Cortex of kidney (tissue), 1 donor: Measurements from ENCODE around the gene ERN1.

Source experiments
- DNase-seq: peaks from one replicate; lab custom pipeline; 2025; lab: John Stamatoyannopoulos, UW

Gene ERN1

DNA sequence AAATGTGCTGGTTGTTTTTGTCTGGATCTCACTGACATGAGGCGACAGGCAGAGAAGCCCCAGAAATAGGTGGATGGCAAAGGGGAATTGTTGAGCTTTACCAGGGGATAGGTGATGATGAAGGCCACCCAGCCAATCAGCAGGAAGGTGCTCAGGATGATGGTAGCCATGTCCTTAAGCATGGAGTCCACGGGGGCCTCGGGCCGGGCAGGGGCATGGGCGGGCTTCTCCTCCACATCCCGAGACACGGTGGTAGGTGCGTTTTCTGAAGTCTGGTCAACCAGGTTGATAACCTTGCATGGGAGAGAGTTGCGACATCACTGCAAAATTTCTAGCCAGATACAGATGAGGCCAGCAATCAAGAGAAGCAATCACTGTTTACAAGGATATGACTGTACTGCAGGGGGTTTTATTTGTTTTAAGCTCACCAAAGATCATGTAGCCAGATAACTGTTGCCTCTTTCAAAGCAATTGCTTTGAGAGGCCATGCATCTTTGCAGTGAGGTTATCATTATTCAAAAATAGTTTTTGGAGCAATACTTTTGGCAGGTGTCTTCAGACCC is 72.2 kb downstream of the ERN1 start:
- no peak for DNase-seq

DNA sequence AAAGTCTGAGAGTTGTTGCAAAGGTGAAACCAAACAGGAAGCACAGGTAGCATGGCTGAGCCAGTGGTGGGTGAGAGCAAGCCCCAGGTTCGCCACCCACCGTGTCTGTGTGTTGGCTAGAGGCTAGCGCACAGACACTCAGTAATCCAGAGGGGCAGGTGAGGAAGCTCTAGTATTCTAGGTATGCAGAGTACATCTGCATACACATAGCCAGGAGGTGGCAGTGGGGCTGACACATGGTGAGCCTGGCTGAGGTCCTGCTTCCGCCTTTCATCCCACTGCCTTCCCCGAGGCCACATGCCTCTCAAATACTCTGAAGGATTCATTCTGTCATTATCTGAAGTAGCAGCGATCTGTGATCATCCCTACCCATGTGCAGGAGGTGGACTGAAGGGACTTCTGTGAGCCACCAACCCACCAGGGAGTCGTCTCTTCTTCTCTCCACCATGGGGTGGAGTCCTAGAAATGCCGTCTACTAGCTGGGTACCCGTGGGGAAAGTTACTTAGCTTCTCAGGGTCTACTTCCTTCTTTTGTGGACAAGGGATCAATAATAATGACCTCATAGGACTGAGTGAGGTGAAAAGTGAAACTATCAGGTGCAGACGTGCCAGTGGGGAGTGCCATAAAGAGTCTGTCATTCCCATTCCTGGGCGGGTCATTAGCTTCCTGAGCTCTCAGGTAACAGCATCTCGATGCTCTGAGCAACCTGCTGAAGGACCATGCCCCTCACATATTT is 73.5 kb downstream of the ERN1 start:
- no peak for DNase-seq

DNA sequence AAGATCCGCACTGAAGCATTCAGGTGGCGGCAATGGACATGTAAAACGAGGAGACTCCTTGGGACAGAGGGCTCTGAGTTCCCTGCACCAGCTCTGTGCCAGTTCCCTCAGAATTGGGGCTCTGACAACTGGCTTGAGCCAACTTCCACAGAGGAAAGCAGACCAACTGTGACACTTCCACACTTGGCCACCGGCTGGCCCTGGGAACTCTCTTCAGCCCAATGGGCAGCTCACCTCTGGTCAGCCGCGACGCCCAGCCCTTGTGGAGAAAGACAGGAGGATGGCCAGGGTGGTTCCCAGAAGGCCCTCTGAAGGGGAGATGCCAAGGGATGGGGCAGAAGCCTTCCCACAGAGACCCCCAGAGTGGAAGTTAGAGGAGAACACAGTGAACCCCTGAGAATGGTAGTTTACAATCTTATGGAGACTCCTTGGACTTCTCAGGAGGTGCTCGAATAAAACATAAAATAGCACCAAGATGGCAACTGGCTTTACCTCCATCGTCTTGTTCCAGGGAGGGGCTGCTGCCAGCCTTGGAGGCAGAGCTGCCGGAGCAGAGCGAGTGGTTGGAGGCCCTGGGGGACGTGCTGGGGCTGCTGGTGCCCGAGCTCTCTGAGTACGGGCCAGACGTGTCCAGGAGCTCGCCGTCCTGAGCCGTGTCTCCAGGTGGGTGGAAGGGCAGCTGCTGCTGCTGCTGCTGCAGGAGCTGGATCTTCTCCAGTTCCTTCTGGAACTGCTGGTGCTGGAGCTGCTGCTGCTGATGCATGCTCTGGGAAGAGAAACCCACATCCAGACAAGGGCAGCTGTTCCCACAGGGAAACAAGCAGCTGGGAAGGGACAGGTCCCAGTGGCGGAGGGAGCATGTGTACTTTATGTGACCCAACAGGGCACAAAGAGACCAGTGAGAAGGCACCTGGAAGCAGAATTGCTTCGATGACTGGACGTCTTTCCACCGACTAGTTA is 74.5 kb downstream of the ERN1 start:
- no peak for DNase-seq

DNA sequence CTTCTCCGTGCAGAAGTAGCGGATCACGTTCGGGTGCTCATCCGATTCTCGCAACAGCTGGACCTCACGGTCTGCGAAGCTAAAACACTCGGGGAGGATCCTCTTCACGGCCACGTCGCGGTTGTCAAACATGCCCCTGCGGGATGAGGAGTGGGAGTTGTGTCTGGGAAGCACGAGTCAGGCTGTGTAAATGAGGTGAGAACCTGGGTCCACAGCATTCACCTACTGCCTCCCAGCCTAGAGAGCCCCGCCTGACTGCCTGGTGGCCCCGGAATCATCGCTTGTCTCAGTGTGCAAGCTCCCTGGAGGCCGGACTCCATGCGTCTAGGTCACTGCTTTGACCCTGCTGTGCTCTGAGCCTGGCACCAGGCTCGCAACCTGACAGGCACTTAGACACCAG is 75.6 kb downstream of the ERN1 start:
- DNase-seq: no peak

DNA sequence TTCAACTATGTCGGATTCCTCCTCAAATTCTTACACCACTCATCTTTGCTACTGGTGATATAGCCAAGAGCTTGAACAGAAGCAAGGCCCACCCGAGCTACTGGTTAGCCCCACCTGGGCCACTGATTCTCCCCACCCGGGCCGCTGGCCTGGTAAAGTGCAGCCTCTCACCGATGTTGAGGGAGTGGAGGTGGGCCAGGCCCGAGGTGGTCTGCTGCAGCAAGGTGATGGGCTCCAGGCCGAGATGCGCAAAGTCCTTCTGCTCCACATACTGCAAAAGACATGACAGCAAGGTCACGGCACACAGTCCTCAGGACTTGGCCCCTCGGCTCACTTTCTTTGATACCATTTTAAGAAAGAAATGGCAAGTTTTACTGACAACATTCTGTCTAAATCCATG is 76.8 kb downstream of the ERN1 start:
- DNase-seq: no peak

DNA sequence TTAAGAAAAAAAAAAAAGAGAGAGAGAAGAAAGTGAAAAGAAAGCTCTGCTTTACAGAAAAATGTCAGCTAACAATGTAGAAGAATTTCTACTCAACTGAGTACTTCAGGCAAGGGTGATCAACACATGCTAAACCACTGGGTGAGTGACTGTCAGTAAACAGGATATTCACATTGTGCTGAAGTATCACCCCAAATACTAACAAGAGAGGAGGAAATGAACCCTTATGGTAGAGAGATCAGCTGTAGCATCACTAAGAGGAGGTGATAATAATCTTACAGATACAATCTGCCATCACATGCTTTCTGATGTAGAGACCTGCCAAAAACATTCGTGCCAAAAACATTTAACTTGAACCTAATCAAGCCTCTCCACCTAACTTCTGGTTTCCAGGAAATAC is 78.8 kb downstream of the ERN1 start:
- DNase-seq: no peak

DNA sequence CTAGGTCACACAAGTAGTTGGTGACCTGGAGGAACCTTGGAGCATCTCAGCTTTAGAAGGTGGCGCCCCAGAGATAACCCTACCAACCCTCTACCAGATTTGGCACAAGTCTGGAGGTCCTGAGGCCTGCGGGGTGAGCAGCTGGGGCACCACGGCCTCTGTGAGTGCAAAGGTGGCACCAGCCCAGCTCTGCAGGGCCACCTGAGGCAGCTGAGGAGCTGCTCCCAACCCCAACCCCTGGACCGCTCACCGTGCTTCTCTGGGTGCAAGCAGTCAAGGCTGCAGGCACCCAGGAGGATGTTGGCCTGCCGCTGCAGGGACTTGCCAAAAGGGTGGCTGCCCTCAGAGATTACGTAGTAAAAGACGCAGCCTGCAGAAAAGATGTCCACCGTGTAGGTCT is 81.1 kb downstream of the ERN1 start:
- no peak for DNase-seq

DNA sequence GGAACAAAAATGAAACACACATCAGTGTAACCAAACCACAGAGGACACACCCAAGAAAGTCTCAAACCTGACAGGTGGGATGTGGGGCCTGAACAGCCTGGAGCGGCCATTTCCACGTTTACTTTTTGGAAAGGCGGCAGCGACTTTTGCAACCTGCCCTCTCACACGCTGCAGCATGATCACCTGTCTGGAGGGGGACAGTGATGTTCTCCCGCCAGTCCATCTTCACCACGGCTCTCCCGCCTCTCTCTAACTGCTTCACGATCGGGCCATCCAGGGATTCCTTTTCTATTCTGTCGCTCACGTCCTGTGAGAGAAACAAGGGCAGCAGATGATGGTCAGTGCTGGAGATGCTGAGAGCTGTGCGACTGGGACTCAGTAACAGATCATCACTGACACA is 84.8 kb downstream of the ERN1 start:
- DNase-seq: no peak

DNA sequence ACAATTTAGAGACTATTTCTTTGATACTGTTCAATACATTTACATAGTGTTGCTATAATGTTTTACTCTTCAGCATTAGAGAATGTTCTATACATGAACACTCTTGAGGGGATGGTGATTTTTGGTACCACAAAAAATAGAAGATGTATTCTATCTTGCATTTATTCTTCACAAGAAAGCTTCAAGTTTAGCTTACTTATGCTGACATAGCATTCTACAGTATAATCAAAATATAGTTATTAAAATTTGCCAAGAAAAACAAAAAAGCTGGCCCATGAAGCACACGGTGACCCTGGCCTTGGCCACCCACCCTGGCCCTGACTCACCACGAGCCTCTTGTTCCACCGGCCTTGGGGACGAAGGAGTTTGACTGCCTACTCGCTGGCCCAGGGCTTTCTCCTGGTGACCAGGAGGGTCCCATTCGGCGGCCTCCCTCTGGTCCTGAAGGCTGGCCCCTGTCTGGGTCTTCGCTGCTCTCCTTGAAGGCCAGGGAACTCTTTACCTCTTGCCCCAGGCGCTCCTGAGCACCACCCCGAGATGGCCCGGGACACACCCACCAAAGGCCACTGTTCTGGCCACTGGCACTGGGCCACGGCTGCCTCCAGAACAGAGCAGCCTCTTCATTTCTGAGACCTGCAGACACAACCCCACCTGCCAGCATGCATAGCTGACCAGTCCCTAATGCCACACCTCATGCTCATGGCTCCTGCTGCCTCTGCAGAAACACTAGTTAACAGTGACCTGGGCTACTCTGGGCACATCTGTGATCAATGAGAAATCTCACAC is 87.1 kb downstream of the ERN1 start:
- DNase-seq: no peak

DNA sequence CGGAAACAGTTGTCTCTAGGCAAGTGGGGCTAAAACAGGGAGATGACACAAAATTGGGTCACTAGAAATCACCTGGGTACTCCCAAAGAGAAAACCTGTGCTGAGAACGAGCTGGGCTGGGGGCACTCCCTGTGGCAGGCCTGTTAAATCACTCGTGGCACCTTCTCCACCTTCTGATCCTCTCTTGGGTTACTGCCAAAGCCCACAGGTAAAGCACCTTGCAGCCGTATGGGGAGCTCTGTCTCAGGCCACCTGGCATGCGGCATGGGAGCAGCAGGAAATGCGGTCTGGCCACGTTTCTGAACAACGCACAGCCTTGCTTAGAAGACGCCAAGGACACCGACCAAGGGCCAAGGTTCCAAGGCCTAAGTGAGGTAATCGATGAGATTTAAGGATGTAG is 88.0 kb downstream of the ERN1 start:
- no peak for DNase-seq

DNA sequence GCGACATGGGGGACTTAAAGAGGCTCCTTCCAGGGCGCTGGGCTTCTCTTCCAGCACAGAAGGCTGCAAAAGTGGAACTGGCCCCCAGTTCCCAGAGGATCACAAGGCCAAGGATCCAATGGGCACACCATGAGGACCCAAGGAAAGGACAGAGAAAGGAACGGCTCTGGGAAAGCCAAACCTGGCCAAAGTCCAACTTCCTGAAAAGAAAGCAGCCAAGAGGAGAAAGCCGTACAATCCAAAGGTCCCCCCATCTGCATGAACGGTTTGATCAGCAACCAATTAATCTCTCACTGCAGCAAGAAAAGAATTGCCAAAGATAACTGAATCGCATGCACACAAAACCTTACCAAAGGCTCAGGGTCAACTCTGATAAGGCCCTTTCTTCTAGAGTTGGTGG is 89.7 kb downstream of the ERN1 start:
- no peak for DNase-seq

DNA sequence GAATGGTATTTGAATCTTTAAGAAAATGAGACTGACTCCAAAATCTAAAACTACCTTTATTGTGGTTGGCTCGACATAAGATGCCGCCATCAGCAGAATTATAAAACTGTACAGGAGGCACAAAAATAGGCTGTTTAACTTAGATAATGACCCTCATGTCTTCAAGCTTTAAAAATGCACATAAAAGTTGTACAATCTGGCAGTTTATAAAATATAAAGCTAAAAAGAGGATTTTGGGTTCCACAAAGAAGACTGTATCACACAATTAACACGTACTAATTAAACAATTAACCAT is 90.9 kb downstream of the ERN1 start:
- no peak for DNase-seq

DNA sequence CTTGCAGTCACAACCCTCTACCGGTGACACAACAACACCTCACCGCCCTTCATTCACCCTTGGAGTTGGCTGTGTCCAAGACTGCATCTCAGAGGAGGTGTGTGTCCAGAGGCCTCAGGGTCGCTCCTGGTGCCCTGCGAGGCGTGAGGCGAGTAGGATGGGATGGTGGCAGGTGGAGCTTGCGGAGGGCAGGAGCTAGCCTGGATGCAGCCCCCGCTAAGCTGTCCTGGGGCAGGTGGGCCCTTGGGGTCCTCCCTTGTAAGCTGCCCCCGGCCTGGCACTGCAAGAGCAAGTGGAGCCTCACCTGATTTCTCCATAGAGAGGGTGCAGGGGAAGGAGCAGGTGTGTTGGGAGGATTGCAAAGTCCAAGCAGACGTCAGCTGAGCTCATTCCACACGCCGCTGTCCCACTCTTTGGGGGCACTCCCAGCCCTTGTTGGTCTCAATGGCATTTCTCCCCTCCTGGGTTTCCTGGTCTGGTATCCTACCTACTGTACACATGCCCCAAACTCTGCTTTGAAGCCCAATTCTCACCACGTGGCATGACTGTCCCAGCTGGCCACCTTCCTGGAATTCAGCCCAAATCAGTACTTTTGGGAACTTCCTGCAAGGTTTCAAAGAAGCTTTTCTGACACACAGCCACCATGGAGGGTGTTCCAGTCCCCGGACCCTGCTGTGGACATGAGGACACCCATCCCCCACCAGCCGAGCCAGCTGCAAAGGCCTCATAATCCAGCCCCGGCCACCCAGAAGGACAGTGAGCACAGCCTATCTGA is 91.4 kb downstream of the ERN1 start:
- DNase-seq: no peak

DNA sequence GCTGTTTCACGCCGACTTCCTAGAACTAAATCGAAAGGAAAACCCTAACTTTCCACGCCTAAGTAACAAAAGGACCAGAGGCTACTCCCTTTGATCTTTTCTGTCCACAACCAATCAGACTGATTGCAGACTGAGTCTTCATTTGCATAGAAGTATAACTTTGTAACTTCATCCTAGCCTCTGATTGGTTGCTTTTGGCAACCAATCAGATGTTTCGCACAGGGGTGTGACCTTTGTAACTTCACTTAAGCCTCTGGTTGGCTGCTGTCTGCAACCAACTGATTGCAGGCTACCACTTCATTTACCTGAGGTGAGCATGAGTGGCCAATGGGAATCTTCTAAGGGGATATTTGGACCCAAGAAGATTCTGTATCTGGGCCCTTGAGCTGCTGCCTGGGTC is 92.1 kb downstream of the ERN1 start:
- no peak for DNase-seq

DNA sequence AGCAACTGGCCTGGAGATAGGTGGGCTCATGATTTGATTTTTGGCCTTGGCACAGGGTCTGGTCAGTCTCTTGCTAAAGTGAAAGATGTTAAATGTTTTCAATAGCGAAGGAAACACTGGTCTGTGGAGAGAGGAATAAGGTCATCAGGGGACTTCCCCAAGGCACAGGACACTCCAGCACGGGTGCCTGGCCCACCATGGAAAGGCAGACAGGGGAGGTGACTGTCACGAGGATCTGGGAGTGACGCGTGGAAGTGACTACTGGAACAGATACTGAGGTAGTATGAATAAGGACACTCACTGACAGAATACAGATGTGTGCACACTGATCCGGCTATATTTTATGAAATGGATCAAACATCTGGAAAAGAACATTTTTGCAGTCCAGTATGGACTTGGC is 92.8 kb downstream of the ERN1 start:
- no peak for DNase-seq

DNA sequence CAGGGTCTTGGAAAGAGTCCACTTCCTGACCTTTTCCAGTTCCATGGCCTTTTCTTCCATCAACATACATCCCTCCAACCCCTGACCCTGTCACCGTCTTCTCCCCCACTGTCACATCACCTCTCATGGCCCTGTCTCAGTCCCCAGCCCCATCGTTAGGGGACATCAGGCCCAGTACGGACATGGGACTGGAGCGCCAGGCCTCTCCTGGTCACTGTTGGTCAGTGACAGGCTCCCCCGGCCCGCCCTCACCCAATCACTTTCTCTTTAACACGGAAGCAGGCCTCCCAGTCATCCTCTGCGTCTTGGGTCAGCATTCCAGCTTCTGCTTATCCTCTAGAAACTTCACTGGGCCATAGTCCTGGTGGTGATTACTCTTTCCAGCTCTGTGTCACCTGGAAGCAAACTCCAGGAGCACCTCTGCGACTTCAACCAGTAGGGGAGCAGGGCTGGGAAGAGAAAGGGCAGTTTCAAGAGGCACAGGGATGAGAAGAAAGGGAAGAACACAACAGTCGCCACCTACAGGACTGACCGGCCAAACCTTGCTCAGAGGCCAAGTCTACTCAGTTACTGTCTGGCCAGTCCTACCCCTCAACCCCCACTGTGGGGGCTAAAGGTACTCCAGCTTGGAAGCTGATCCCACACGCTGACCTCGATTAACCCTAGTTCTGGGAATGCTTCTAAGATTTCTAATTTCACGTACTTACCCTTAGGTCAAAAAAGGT is 93.6 kb downstream of the ERN1 start:
- no peak for DNase-seq

DNA sequence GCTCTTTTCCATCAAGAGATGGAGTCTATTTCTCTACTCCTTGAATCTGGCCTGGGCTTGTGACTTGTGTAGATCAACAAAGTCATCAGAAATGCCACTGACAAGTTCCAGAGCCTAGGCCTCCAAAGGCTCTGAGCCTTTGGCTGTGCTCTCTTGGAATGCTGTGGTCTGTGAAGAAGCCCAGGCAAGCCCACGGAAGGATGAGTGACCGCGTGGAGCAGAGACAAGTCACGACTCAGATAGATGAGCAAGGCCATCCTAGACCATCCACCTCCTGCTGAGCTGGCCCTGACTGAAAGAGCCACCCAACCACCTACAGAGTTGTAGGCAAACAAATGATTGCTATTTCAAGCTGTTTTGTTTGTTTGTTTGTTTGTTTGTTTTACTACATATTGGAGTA is 97.9 kb downstream of the ERN1 start:
- no peak for DNase-seq

DNA sequence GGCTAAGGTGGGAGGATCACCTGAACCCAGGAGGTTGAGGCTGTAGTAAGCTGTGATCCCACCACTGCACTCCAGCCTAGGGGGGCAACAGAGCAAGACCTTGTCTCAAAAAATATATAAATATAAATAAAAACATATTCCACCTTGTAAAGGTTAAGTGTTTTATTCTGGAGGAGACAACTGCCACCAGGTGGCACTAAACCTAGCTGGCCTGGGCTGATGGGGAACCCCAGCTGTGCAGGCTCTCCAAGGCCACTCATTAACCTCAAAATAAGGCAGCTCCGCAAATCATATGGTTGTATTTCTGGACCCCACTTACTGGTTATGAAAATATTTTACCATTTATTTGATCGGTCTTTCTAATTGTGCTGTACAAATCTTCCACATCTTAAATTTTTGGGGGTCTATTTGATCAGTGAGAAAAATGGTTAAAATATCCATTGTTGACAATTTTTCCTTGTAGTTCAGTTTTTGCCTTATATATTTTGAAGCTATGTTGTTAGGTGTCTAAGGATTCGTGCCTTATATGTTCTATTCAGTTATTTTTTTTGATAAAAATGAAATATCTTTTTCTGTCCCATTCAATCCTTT is 101.0 kb downstream of the ERN1 start:
- DNase-seq: no peak

DNA sequence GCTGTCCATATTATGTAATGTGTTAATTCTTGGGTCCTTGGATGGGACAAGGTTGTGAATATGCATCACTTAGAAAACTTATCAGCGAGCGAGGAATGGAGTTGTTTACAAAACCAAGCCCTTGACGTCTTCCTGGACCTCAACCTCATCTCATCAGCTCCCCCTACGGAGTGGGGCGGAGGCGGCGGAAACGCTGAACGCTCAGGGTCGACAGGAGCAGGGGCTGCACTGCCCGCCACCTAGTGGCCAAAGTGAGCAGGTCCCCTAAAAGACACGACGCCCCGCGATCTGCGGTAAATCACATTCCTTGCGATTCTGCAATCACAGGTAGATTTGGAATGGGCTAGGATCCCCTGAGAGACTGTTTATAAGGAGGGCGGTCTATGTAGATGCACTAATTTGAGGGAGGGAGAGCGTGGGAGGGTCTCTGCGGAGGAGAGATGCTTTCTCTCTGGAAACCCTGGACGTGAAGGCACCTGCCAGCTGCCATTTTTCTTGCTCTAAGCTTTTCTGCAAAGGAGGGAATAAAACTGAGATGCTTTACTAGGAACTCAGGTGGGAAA is 104.1 kb downstream of the ERN1 start:
- DNase-seq: no peak
